Body of pancreas (tissue), 4 donors: ENCODE measurements around the gene MAST4. TPM values are rescaled to one million over a fixed set of nuclear protein-coding genes. Genes with fewer than 3 reads are reported as not detected.

Source experiments
- ATAC-seq: fragments of 150-250 bp; one replicate; pipeline ENCODE4 v1.9.1; 2016
- DNase-seq, 4 donors: peaks; one replicate each; pipeline ENCODE4 v3.0.0-alpha.2; 2019
- H3K27ac ChIP-seq, 4 donors: fragments of 200-600 bp; sonication (generic); 1 replicate in 3 of 4; 2 replicates in 1 of 4; pipeline versions ENCODE4 v1.5.1 to v1.6.1; 2016 to 2019; ENCODE audit warnings: mild to moderate bottlenecking in 1 of 4, mixed read lengths in 1 of 4, moderate library complexity in 1 of 4
- H3K27me3 ChIP-seq, 2 donors: fragments of 200-600 bp; sonication (generic); one replicate each; pipeline ENCODE4 v1.6.0; 2016; ENCODE audit warnings: mild to moderate bottlenecking in 1 of 2
- H3K36me3 ChIP-seq, 2 donors: fragments of 200-600 bp; sonication (generic); replicated peaks in 1 of 2; 2 replicates each; pipeline ENCODE4 v1.5.1; 2016; ENCODE audit warnings: low read depth in 2 of 2; ENCODE audit not compliant: insufficient read depth in 1 of 2
- H3K4me1 ChIP-seq: fragments of 200-600 bp; sonication (generic); one replicate; pipeline ENCODE4 v1.6.0; 2016
- H3K4me3 ChIP-seq, 2 donors: fragments of 200-600 bp; sonication (generic); 1 replicate in 1 of 2; 2 replicates in 1 of 2; pipeline ENCODE4 v1.5.1; 2016 to 2019
- H3K9me3 ChIP-seq, 3 donors: fragments of 200-600 bp; sonication (generic); 1 replicate in 2 of 3; 2 replicates in 1 of 3; pipeline ENCODE4 v1.5.1; 2016
- POLR2A ChIP-seq, 3 donors: fragments of 450-650 bp; IDR thresholded peaks; one replicate each; pipeline ENCODE4 v1.6.1; 2016; ENCODE audit warnings: antibody characterized with exemption in 3 of 3, mild to moderate bottlenecking in 2 of 3
- WGBS, 2 donors: methylation state at CpG; one replicate each; pipeline ENCODE4 v1.1.5; 2017; 5-methylcytosine and 5-hydroxymethylcytosine counted together
- intact Hi-C: fragments of 100-400 bp; cut with DNase I; formaldehyde crosslinking; loops from one replicate; pipeline ENCODE4 v1.15.1; 2023
- total RNA-seq, 2 donors: library from RNA; depleted of rRNA; stranded (reverse); fragments of >200 nt; gene quantifications; one replicate each; pipeline ENCODE4 v1.1.0, GENCODE V29; 2016
- TF ChIP-seq, protein P1 (sequence below), 7 experiments: fragments of 450-650 bp in 4 of 7; fragments of 200-600 bp in 3 of 7; sonication (generic) in 3 of 7; IDR thresholded peaks; one replicate each; pipeline ENCODE4 v1.5.1; 2016 to 2019; ENCODE audit warnings: antibody characterized with exemption in 7 of 7

MAST4 gene
- total RNA-seq, 2 donors from 2014 or later, result 17.9 to 29.7 TPM

DNA sequence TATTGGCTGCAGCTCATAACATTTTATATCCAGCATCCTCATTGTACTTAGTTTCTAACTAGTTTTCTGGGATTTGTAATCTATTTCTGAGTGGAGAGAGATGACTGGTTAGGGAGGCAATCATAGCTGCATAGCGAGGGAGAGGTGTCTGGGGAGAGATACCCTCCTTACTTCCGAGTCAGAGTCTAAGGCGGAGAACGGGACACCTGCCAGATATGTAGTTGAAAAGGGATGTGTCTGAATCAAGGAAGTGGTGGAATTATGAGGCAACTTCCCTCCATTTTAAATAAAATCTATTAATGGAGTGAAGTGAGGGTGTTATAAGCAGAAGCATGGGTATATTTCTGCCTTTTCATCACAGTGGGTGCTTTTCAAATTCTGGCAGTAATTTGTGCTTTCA lies 126.5 kb downstream of the MAST4 start:
- Histone ChIP-seq H3K27ac (no peak overlapping the region), H3K4me1 (no peaks in the 10 kb centered on the region), H3K4me3 (no peak overlapping the region), H3K9me3 (no peaks in the 10 kb centered on the region), H3K36me3 (no peaks in the 10 kb centered on the region), H3K27me3 (no peaks in the 10 kb centered on the region)
- TF ChIP-seq, protein P1, sequence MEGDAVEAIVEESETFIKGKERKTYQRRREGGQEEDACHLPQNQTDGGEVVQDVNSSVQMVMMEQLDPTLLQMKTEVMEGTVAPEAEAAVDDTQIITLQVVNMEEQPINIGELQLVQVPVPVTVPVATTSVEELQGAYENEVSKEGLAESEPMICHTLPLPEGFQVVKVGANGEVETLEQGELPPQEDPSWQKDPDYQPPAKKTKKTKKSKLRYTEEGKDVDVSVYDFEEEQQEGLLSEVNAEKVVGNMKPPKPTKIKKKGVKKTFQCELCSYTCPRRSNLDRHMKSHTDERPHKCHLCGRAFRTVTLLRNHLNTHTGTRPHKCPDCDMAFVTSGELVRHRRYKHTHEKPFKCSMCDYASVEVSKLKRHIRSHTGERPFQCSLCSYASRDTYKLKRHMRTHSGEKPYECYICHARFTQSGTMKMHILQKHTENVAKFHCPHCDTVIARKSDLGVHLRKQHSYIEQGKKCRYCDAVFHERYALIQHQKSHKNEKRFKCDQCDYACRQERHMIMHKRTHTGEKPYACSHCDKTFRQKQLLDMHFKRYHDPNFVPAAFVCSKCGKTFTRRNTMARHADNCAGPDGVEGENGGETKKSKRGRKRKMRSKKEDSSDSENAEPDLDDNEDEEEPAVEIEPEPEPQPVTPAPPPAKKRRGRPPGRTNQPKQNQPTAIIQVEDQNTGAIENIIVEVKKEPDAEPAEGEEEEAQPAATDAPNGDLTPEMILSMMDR (IDR thresholded peaks at IDR 0.05), result no peak
- no peak for TF ChIP-seq POLR2A (IDR thresholded peaks at IDR 0.05)
- 70 to 76% methylated on average over 4 of the region's 4 CpGs for WGBS, 2 donors
- ATAC-seq, result no peak
- DNase-seq, result no peak
- intact Hi-C loops, result no loop called here

DNA sequence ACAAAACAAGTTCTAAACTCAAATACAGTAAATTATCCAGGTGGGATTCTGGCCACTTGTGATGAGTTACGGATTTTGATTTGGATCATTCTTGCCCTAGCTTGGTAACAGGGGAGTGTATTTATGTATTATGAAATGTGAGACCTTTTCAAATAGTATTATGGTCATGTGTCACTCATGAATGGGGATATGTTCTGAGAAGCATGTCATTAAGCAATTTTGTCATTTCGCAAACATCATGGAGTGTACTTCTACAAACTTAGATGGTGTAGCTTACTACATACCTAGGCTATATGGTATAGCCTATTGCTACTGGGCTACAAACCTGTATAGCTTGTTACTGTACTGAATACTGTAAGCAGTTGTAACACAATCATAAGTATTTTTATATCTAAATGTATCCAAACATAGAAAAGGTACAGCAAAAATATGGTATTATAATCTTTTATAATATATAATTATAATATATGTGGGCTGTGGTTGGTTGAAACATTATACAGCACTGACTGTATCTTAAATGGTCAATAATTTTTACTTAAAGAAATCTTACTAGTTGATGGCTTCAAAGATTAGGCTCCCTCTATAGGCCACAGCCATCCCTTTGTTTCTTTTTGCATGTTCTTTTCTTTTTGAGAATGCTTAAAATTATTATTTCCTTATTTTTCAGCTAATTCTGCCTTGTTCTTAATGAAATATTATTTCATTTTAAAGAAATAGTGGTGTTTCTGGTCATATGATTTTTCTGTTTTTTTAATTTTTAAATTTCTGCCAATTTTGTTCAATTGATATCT lies 128.4 kb downstream of the MAST4 start:
- Histone ChIP-seq H3K36me3 (no peaks in the 10 kb centered on the region), H3K4me3 (no peak overlapping the region), H3K4me1 (no peaks in the 10 kb centered on the region), H3K9me3 (no peaks in the 10 kb centered on the region), H3K27ac (no peak overlapping the region), H3K27me3 (no peaks in the 10 kb centered on the region)
- no peak for TF ChIP-seq POLR2A (IDR thresholded peaks at IDR 0.05)
- TF ChIP-seq, protein P1 (IDR thresholded peaks at IDR 0.05), result no peak
- ATAC-seq (no peak), DNase-seq (no peak)
- 89 to 100% methylated on average over 2 of the region's 2 CpGs for WGBS, 2 donors
- intact Hi-C loops, result no loop called here

DNA sequence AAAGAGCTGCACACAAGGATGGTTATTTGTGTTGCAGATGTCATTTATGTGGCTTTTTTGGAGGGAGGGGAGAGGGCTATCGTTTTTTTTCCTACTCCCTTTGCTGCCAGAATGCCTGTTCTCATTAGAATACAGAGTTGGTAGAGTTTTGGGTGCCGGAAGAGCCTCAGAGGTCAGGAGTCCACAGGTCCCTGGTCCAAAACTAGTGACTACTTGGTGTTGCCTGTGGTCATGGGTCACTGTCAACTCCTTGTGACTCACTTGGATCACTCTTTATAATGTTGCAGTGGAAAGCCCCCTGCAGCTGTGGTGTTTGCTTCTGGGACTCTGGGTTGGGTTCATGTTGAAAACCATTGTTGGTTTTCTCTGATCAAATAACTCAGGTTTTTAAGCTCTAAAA lies 131.4 kb downstream of the MAST4 start:
- no peaks in the 10 kb centered on the region for H3K4me1 ChIP-seq
- TF ChIP-seq, protein P1 (IDR thresholded peaks at IDR 0.05), result no peak
- no peak for TF ChIP-seq POLR2A (IDR thresholded peaks at IDR 0.05)
- H3K4me3 ChIP-seq, result no peak overlapping the region
- H3K27ac ChIP-seq, result no peak overlapping the region
- no peaks in the 10 kb centered on the region for H3K27me3 ChIP-seq
- DNase-seq (no peak), ATAC-seq (no peak)
- intact Hi-C loops, result no loop called here
- H3K36me3 ChIP-seq, result no peaks in the 10 kb centered on the region
- 75 to 88% methylated on average over 2 of the region's 2 CpGs for WGBS, 2 donors
- no peaks in the 10 kb centered on the region for H3K9me3 ChIP-seq

DNA sequence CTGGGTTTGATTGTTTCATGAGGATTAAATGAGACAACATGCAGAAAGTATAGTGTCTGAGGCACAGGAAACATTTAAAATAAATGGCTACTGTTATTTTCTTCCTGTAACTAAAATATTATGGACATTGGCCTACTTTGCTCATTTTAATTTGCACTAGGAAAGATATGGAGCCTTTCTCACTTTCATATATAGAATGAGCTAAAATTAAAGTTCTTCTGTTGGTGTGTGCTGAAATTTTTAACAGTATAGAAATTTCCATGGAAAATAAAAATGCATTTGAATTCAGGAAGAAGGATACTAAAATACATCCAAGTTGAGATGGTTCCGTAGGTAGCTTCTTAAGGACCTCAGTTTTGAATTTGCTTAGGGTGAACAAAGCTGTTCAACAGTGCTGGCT lies 131.9 kb downstream of the MAST4 start:
- intact Hi-C loops, result no loop called here
- no peak for TF ChIP-seq POLR2A (IDR thresholded peaks at IDR 0.05)
- TF ChIP-seq, protein P1 (IDR thresholded peaks at IDR 0.05), result no peak
- Histone ChIP-seq H3K4me1 (no peaks in the 10 kb centered on the region), H3K9me3 (no peaks in the 10 kb centered on the region), H3K36me3 (no peaks in the 10 kb centered on the region), H3K4me3 (no peak overlapping the region), H3K27me3 (no peaks in the 10 kb centered on the region), H3K27ac (no peak overlapping the region)
- ATAC-seq (no peak), DNase-seq (no peak)
- WGBS, 2 donors, result 95 to 97% methylated on average over 1 of the region's 1 CpG

DNA sequence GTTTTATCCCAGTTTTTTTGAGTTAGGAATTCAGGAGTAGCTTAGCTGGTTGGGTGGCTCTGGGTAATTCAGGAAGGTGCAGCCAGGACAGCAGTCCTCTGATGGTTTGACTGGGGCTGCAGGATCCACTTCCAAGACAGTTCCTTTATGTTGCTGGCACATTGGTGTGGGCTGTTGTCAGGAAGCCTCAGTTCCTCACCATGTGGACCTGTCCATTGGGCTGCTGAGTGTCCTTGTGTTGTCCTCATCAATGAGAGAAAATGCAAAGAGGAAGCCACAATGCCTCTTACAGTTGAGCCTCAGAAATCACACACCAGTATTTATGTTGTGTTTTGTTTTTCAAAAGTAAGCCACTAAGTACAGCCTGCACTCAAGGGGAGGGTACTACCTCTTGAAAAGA lies 140.9 kb downstream of the MAST4 start:
- Histone ChIP-seq H3K4me3 (no peak overlapping the region), H3K4me1 (peaks cover 10% of the 10 kb centered on the region), H3K27ac (no peak overlapping the region), H3K9me3 (no peaks in the 10 kb centered on the region), H3K27me3 (no peaks in the 10 kb centered on the region), H3K36me3 (no peaks in the 10 kb centered on the region)
- TF ChIP-seq, protein P1 (IDR thresholded peaks at IDR 0.05), result no peak
- TF ChIP-seq POLR2A (IDR thresholded peaks at IDR 0.05), result no peak
- intact Hi-C loops, result no loop called here
- DNase-seq (no peak), ATAC-seq (no peak)
